Right atrium auricular region (tissue), 2 donors: ENCODE measurements around the gene LBHD2. TPM values are rescaled to one million over a fixed set of nuclear protein-coding genes. Genes with fewer than 3 reads are reported as not detected.
A peak's percentile ranks its signal among the peaks of the same experiment; 100 is the strongest.

Experiments used
- DNase-seq: peaks from one replicate; pipeline ENCODE4 v3.0.0-alpha.2; 2019; ENCODE audit warnings: low spot score
- H3K27ac ChIP-seq, 2 donors: fragments of 200-600 bp; sonication (generic); 1 replicate in 1 of 2; 2 replicates in 1 of 2; pipeline ENCODE4 v1.5.1; 2016 to 2019
- H3K27me3 ChIP-seq, 2 donors: fragments of 200-600 bp; sonication (generic); one replicate each; pipeline versions ENCODE4 v1.5.1 to v1.6.0; 2017 to 2019
- H3K36me3 ChIP-seq: fragments of 200-600 bp; sonication (generic); one replicate; pipeline ENCODE4 v1.5.1; 2016
- H3K4me1 ChIP-seq, 2 donors: fragments of 200-600 bp; sonication (generic); one replicate each; pipeline versions ENCODE4 v1.5.1 to v1.6.0; 2017 to 2019
- H3K4me3 ChIP-seq, 2 donors: fragments of 200-600 bp; sonication (generic); 1 replicate in 1 of 2; 2 replicates in 1 of 2; pipeline ENCODE4 v1.5.1; 2017 to 2019; ENCODE audit warnings: mild to moderate bottlenecking in 1 of 2, moderate library complexity in 1 of 2
- H3K9me3 ChIP-seq, 2 donors: fragments of 200-600 bp; sonication (generic); one replicate each; pipeline ENCODE4 v1.5.1; 2019
- total RNA-seq, 2 donors: library from RNA; depleted of rRNA; stranded (reverse); fragments of >200 nt; gene quantifications; one replicate each; pipeline ENCODE4 v1.1.0, GENCODE V29; 2016
- TF ChIP-seq, protein P1 (sequence below), 2 donors: fragments of 200-600 bp; sonication (generic); IDR thresholded peaks; one replicate each; pipeline ENCODE4 v1.5.1; 2019; ENCODE audit warnings: antibody characterized with exemption in 2 of 2

Gene LBHD2
- total RNA-seq, 2 donors from 2014 or later = not detected

DNA sequence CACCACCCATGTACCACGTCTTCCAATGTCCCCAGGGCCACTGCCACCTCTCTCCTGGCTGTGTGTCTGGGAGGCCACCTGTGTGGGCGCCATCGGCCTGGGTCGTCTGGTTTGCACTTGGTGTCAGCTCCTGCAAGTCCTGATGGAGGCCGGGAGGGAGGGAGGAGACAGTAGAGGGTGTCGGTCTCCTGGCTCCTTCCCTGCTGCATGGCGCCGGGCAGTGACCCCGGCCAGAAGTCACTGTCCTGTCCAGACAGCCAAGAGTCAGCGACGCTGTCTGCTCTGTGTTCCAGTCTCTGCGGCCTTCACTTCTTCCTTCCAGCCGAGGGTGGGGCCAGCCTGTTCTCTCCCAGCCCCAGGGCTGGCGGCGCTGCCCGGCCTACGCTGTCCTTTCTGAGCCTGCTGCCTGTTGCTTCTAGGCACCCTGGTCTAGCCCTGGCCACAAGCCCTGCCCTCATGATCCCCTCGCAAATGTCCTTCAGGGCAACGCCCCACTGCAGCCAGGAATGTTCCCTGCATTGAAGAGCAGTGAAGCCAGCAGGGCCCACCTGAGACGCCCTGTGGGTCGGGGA is 13.0 kb upstream of the LBHD2 start:
- no peaks in the 10 kb centered on the region for H3K36me3 ChIP-seq
- no peak overlapping the region for H3K4me3 ChIP-seq
- peaks cover 0 to 37% of the 10 kb centered on the region in 2 donors for H3K4me1 ChIP-seq
- no peaks in the 10 kb centered on the region for H3K9me3 ChIP-seq
- DNase-seq = no peak
- TF ChIP-seq, protein P1, sequence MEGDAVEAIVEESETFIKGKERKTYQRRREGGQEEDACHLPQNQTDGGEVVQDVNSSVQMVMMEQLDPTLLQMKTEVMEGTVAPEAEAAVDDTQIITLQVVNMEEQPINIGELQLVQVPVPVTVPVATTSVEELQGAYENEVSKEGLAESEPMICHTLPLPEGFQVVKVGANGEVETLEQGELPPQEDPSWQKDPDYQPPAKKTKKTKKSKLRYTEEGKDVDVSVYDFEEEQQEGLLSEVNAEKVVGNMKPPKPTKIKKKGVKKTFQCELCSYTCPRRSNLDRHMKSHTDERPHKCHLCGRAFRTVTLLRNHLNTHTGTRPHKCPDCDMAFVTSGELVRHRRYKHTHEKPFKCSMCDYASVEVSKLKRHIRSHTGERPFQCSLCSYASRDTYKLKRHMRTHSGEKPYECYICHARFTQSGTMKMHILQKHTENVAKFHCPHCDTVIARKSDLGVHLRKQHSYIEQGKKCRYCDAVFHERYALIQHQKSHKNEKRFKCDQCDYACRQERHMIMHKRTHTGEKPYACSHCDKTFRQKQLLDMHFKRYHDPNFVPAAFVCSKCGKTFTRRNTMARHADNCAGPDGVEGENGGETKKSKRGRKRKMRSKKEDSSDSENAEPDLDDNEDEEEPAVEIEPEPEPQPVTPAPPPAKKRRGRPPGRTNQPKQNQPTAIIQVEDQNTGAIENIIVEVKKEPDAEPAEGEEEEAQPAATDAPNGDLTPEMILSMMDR (IDR thresholded peaks at IDR 0.05) = no peak
- no peaks in the 10 kb centered on the region for H3K27me3 ChIP-seq
- peak overlapping the region in 1 of 2 donors; percentile 23 for H3K27ac ChIP-seq

DNA sequence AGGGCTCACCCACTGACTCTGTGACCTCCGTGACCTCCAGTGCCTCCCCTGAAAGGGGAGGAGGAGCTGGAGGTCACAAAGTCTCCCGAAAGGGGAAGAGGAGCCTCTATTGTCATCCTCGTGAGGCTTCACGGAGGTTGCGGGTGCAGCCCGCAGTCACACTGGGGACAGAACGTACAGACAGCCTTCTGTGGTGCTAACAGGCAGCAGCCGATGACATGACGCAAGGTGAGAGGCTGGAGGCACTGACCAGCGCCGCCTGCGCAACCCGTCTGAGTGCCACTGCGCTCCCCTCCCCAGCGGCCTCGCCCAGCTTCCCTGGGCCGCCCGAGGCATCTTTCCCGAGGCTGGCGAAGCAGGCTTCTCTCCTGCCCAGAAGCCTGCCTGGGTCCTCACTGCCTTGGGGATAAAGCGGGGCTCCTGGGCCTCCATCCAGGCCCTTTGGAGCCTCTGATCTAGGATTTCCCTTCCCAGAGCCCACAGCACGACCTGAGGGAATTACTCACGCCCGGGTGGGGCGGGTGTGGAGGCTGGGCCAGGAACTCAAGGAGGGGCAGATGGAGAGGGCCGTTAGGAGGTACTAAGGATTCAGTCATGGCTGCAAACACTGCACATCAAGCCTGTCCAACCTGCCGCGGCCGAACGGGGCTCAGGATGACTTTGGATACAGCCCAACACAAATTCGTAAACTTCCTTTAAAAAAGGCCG is 12.3 kb upstream of the LBHD2 start:
- Histone ChIP-seq H3K27me3 (no peaks in the 10 kb centered on the region), H3K4me3 (no peak overlapping the region), H3K9me3 (no peaks in the 10 kb centered on the region), H3K27ac (peak overlapping the region in 1 of 2 donors; percentile 23), H3K4me1 (peaks cover 0 to 32% of the 10 kb centered on the region in 2 donors), H3K36me3 (no peaks in the 10 kb centered on the region)
- TF ChIP-seq, protein P1 (IDR thresholded peaks at IDR 0.05) = no peak
- no peak for DNase-seq

DNA sequence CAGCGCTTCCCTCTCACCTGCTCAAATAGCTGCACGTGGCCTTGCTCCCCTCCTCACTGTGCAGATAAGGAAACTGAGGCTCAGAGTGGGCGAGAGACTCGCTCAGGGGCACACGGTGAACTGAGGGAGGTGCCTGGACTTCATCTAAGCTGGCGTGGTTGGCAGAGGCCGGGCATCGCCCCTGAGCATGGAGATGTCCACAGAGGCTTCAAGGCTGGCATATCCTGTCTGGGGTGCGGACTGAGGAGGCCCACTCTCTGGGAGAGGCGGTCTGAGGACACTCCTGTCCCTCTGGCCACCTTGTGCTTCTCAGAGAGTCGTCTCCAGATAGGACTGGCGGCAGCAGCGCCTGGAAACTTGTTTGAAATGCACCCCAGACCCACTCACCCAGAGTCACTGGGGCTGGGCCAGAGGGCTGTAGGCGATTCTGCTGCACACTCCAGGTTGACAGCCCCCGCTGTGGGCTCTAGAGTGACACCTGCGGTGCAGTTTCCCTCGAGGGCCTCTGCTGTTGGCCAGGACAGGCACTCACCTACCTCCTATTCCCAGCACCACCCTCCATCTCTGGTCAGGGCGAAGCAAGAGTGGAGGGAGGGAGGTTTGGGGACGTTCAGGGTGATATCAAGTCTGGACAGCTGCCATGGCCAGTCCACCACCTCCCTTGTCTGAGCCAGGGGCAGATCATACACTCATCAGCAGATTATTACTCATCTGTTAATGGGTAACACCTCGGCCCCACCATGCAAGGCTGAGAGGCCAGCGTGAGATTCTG is 11.2 kb upstream of the LBHD2 start:
- Histone ChIP-seq H3K27ac (no peak overlapping the region), H3K9me3 (no peaks in the 10 kb centered on the region), H3K27me3 (no peaks in the 10 kb centered on the region), H3K36me3 (no peaks in the 10 kb centered on the region), H3K4me3 (no peak overlapping the region), H3K4me1 (peaks cover 0 to 30% of the 10 kb centered on the region in 2 donors)
- no peak for DNase-seq
- TF ChIP-seq, protein P1 (IDR thresholded peaks at IDR 0.05) = no peak

DNA sequence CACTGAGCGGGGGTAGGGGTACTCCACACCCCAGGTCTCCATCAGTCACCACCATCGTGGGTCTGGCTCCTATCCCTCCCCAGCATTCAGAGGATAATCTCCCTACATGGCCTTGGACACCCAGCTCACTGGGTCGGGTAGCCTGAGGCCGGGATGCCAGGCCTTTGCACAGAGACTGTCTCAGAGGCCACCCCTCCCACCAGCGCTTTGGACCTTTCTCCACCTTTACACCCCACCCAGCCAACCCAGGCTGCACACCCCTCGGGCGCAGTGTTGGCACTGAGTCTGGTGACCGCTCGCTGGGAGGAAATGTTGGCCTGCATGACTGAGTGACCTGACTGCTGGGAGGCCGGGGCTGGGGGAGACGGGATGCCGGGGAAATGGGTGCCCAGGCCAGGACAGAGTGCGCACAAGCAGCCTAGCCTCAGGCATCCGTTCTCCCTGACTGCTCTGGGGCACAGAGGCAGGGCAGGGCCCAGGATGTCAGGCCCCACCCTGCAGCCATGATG is 10.6 kb upstream of the LBHD2 start:
- TF ChIP-seq, protein P1 (IDR thresholded peaks at IDR 0.05) = no peak
- no peaks in the 10 kb centered on the region for H3K36me3 ChIP-seq
- peaks cover 0 to 23% of the 10 kb centered on the region in 2 donors for H3K4me1 ChIP-seq
- H3K27ac ChIP-seq = peak overlapping the region in 1 of 2 donors; percentile 86
- H3K9me3 ChIP-seq = no peaks in the 10 kb centered on the region
- H3K27me3 ChIP-seq = no peaks in the 10 kb centered on the region
- H3K4me3 ChIP-seq = no peak overlapping the region
- DNase-seq = no peak

DNA sequence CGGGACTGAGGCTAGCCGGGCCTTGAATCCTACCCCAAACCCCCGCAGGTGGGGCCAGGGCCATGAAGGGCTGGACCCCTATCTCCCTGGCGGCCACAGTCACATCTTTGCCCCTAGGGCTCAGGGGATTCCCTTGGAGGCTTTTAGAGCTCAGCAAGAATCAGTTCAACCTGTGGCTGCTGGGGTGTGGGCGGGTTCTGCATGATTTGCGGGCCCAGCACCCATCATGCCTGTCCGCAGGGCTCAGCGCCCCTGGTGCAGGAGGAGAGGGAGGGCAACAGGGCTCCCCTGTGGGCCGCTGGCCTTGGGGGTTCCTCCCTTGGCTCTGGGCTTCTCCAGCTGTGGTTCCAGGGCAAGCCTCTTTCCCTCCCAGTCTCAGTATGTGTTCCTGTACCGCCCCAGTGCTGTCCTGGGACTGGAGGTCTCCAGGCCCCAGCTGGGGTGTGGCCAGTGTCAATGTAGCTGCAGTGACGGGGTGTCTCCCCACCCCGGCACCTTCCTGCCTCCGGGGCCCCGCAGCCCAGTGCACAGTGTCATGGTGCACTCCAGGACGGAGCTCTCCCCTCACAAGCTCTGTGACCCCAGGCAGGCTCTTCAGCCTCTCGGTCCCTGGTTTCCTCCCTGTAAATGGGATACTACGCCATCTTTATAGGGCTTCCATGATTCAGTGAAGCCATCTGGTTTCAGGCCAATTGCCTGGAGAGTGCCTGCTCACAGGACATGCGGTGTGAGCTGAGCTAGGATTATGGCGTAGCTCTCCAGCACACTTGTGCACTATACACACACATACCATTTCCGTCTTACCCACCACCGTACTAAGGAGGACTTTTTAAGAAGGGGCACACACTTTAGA is 9.9 kb upstream of the LBHD2 start:
- no peak for DNase-seq
- no peaks in the 10 kb centered on the region for H3K27me3 ChIP-seq
- no peak overlapping the region for H3K4me3 ChIP-seq
- H3K36me3 ChIP-seq = no peaks in the 10 kb centered on the region
- no peaks in the 10 kb centered on the region for H3K9me3 ChIP-seq
- peak overlapping the region; percentile 61 to 86 for H3K27ac ChIP-seq
- peaks cover 0 to 22% of the 10 kb centered on the region in 2 donors for H3K4me1 ChIP-seq
- TF ChIP-seq, protein P1 (IDR thresholded peaks at IDR 0.05) = no peak
